ENCODE data around the gene MRPL14.

MRPL14 gene

DNA sequence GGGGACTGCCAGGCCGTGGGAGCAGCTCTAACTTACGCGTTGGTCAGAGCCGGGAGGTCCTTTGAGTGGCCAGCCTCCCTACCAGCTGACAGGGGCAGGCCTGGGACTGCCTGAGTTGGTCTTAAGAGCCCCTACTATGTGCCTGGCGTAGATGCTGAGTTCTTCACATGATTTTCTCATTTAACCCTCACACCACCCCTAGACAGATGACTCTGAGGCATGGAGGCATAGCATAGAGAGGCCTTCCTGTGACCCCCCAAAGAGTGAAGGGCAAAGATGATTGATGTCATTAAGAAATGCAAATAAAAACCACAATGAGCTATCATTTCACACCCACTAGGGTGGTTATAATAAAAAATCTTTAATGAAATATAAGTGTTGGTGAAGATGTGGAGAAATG, 36.8 kb downstream of the MRPL14 start:
- H3K4me3 ChIP-seq (ENCODE audit: low read depth, low read length) = no peak overlapping the region
- no peak for TF ChIP-seq CTCF (IDR thresholded peaks at IDR 0.05; ENCODE audit: low read depth, low read length)

- no peak for TF ChIP-seq CTCF (IDR thresholded peaks at IDR 0.05; ENCODE audit: low read depth, low read length)
- no peak overlapping the region for H3K4me3 ChIP-seq (ENCODE audit: low read depth, low read length)
Observed at GRCh38 chr6:44088827-44089590, 38.2 kb downstream of the MRPL14 start.

DNA sequence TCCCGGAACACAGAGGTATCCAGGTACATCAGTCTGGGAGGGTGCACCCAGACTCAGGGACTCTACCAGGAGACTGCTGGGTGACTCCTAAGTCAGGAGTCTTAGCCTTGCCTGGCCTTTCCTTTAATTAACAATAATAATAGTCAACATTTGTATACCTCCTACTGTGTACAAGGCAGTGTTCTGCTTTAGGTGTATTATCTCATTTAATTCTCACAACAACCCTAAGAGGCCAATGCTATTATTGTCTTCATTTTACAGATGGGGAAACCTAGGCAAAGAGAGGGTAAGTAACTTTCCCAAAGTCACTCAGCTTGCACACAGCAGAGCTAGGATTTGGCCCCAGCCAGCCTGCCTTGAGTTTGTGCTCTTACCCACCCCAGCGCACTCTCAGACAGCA, 39.6 kb downstream of the MRPL14 start:
- TF ChIP-seq CTCF (IDR thresholded peaks at IDR 0.05; ENCODE audit: low read depth, low read length) = no peak
- no peak overlapping the region for H3K4me3 ChIP-seq (ENCODE audit: low read depth, low read length)

- H3K4me3 ChIP-seq (ENCODE audit: low read depth, low read length) = no peak overlapping the region
- TF ChIP-seq CTCF (IDR thresholded peaks at IDR 0.05; ENCODE audit: low read depth, low read length) = no peak
Observed at GRCh38 chr6:44086931-44087574, 40.2 kb downstream of the MRPL14 start.

DNA sequence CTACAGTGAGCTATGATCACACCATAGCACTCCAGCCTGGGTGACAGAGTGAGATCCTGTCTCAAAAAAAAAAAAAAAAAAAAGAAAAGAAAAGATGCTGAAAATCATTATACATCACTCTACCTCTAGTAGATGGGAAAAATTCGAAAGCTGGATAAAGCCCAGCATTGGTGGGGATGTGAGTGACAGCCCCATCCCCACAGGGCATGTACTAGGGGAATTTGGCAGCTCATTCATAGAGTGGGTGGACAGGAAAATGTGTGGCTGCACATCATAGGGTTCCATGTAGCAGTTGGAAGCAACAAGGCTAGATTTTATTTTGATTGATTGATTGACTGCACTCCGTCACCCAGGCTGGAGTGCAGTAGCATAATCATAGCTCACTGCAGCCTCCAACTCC, 42.0 kb downstream of the MRPL14 start:
- H3K4me3 ChIP-seq (ENCODE audit: low read depth, low read length) = no peak overlapping the region
- no peak for TF ChIP-seq CTCF (IDR thresholded peaks at IDR 0.05; ENCODE audit: low read depth, low read length)

- TF ChIP-seq CTCF (IDR thresholded peaks at IDR 0.05; ENCODE audit: low read depth, low read length) = no peak
- H3K4me3 ChIP-seq (ENCODE audit: low read depth, low read length) = no peak overlapping the region
Observed at GRCh38 chr6:44084231-44085014, 42.8 kb downstream of the MRPL14 start.

All from WI38 (cell line).